ENCODE data around the gene BCAR3.

The BCAR3 gene

GRCh38 chr1:93525431-93525830, 156.2 kb downstream of the BCAR3 start:
- Histone ChIP-seq H3K9me3 (ENCODE audit: control insufficient read depth, insufficient read depth, low read depth, low read length) (no peaks in the 10 kb centered on the region), H3K27ac (ENCODE audit: extremely low read depth, low read depth, low read length) (no peak overlapping the region), H3K4me3 (ENCODE audit: low read depth, low read length) (no peak overlapping the region), H3K4me1 (ENCODE audit: control insufficient read depth, insufficient read depth, low read length) (no peaks in the 10 kb centered on the region), H3K36me3 (ENCODE audit: control insufficient read depth in 2 of 2, insufficient read depth in 1 of 2, low read length in 2 of 2) (no peaks in the 10 kb centered on the region)
- ChIA-PET CTCF (no interaction called here), POLR2A (interaction anchor here (0.6 kb wide), 1 partner anchor 14 kb away, joined by 3 read pairs; no protein-coding TSS in a partner anchor)
- TF ChIP-seq ZNF785 (tag by site-specific recombination; IDR thresholded peaks at IDR 0.05) (no peak), ZNF596 (tag by site-specific recombination; IDR thresholded peaks at IDR 0.05) (no peak), ZXDB (tag by site-specific recombination; IDR thresholded peaks at IDR 0.05) (no peak), ZNF76 (tag by site-specific recombination; IDR thresholded peaks at IDR 0.05; ENCODE audit: borderline replicate concordance, low read depth) (no peak), ZNF701 (tag by site-specific recombination; IDR thresholded peaks at IDR 0.05) (no peak), ZNF148 (tag by site-specific recombination; IDR thresholded peaks at IDR 0.05; ENCODE audit: borderline replicate concordance) (no peak), AEBP2 (tag by site-specific recombination; IDR thresholded peaks at IDR 0.05; ENCODE audit: borderline replicate concordance) (no peak), SALL2 (tag by site-specific recombination; IDR thresholded peaks at IDR 0.05; ENCODE audit: borderline replicate concordance) (no peak), YY2 (tag by site-specific recombination; IDR thresholded peaks at IDR 0.05) (no peak), ZNF623 (tag by site-specific recombination; IDR thresholded peaks at IDR 0.05) (no peak), ATF2 (tag by site-specific recombination; IDR thresholded peaks at IDR 0.05; ENCODE audit: low read depth) (no peak), GLI2 (tag by site-specific recombination; IDR thresholded peaks at IDR 0.05; ENCODE audit: borderline replicate concordance, low read depth) (no peak), PRDM6 (tag by site-specific recombination; IDR thresholded peaks at IDR 0.05) (no peak), KLF1 (tag by site-specific recombination; IDR thresholded peaks at IDR 0.05) (no peak), ZNF248 (tag by site-specific recombination; IDR thresholded peaks at IDR 0.05) (no peak), ZNF280C (tag by site-specific recombination; IDR thresholded peaks at IDR 0.05) (no peak), ZNF223 (tag by site-specific recombination; IDR thresholded peaks at IDR 0.05) (no peak), KLF10 (tag by site-specific recombination; IDR thresholded peaks at IDR 0.05) (no peak), PBX3 (CRISPR knock-in tag; IDR thresholded peaks at IDR 0.05) (no peak), ZNF645 (tag by site-specific recombination; IDR thresholded peaks at IDR 0.05) (no peak)
